Measurements from ENCODE around the gene MLN. TPM values are rescaled to one million over a fixed set of nuclear protein-coding genes. Genes with fewer than 3 reads are reported as not detected.

MLN gene
- total RNA-seq, 4 donors from 2014 or later: not detected

GRCh38 chr6:33790910-33791309 lies 12.9 kb downstream of the MLN start:
- no peak for TF ChIP-seq POLR2A (IDR thresholded peaks at IDR 0.05)
- no peak for TF ChIP-seq CTCF (IDR thresholded peaks at IDR 0.05)
- no peak for TF ChIP-seq EP300 (IDR thresholded peaks at IDR 0.05)
- no peak for TF ChIP-seq POLR2AphosphoS5 (IDR thresholded peaks at IDR 0.05)
- Histone ChIP-seq H3K27me3 (peaks cover 3% of the 10 kb centered on the region), H3K4me1 (peaks cover 30% of the 10 kb centered on the region), H3K27ac (no peak overlapping the region), H3K36me3 (no peaks in the 10 kb centered on the region), H3K9me3 (no peaks in the 10 kb centered on the region), H3K4me3 (no peak overlapping the region)
- 97% methylated on average over 5 of the region's 5 CpGs for WGBS
- DNase-seq (ENCODE audit: low spot score in 2 of 2): no peak

GRCh38 chr6:33790379-33790778 lies 13.4 kb downstream of the MLN start:
- TF ChIP-seq POLR2A (IDR thresholded peaks at IDR 0.05) (no peak), EP300 (IDR thresholded peaks at IDR 0.05) (no peak), POLR2AphosphoS5 (IDR thresholded peaks at IDR 0.05) (no peak), CTCF (IDR thresholded peaks at IDR 0.05) (no peak)
- Histone ChIP-seq H3K36me3 (no peaks in the 10 kb centered on the region), H3K27ac (no peak overlapping the region), H3K27me3 (no peaks in the 10 kb centered on the region), H3K4me1 (peaks cover 35% of the 10 kb centered on the region), H3K9me3 (no peaks in the 10 kb centered on the region), H3K4me3 (no peak overlapping the region)
- WGBS: 70% methylated on average over 2 of the region's 2 CpGs
- DNase-seq (ENCODE audit: low spot score in 2 of 2): no peak

- H3K4me1 ChIP-seq: peaks cover 44% of the 10 kb centered on the region
- no peak overlapping the region for H3K27ac ChIP-seq
- no peaks in the 10 kb centered on the region for H3K9me3 ChIP-seq
- no peaks in the 10 kb centered on the region for H3K27me3 ChIP-seq
- H3K4me3 ChIP-seq: peak overlapping the region; percentile 93
- DNase-seq (ENCODE audit: low spot score in 2 of 2): no peak
- TF ChIP-seq POLR2A (IDR thresholded peaks at IDR 0.05): no peak
- TF ChIP-seq EP300 (IDR thresholded peaks at IDR 0.05): no peak
- no peak for TF ChIP-seq POLR2AphosphoS5 (IDR thresholded peaks at IDR 0.05)
- no peak for TF ChIP-seq CTCF (IDR thresholded peaks at IDR 0.05)
- WGBS: 93% methylated on average over 11 of the region's 11 CpGs
- H3K36me3 ChIP-seq: peaks cover 7% of the 10 kb centered on the region
Observed at GRCh38 chr6:33789550-33789895, 14.3 kb downstream of the MLN start.

GRCh38 chr6:33788694-33789549 lies 14.9 kb downstream of the MLN start, which contains the start of gene LEMD2:
Gene LEMD2 (minus strand): TSS chr6:33789130. CDS start chr6:33789116, 14 bp downstream.
- 6% methylated on average over 61 of the region's 86 CpGs for WGBS
- peaks cover 13% of the 10 kb centered on the region for H3K36me3 ChIP-seq

More at GRCh38 chr6:33788694-33789549, 14.9 kb downstream of the MLN start, which contains the start of gene LEMD2:
- no peaks in the 10 kb centered on the region for H3K9me3 ChIP-seq
- peak within 1 kb of the TSS; percentile 99 for H3K27ac ChIP-seq
- H3K4me3 ChIP-seq: peak within 1 kb of the TSS; percentile 93
- no peaks in the 10 kb centered on the region for H3K27me3 ChIP-seq
- TF ChIP-seq CTCF (IDR thresholded peaks at IDR 0.05) (no peak), POLR2A (IDR thresholded peaks at IDR 0.05) (peak in 1 of 2 donors; percentile 92), POLR2AphosphoS5 (IDR thresholded peaks at IDR 0.05) (peak; percentile 50 to 100 (median 80)), EP300 (IDR thresholded peaks at IDR 0.05) (no peak)
- H3K4me1 ChIP-seq: peaks cover 48% of the 10 kb centered on the region
- peak; percentile 95 to 96 for DNase-seq (ENCODE audit: low spot score in 2 of 2)

Data from suprapubic skin (tissue), 4 donors.